Fibroblast of the aortic adventitia (primary cell): ENCODE measurements around the gene PLPP3. TPM values are rescaled to one million over a fixed set of nuclear protein-coding genes. Genes with fewer than 3 reads are reported as not detected.

Source experiments
- DNase-seq: peaks from one replicate; pipeline ENCODE4 v3.0.0-alpha.2; 2010; ENCODE audit warnings: low read depth
- H3K4me3 ChIP-seq: 2 replicates; pipeline ENCODE4 v1.5.1; 2011; ENCODE audit warnings: low read depth, mild to moderate bottlenecking, control low read depth, low read length, moderate library complexity
- CTCF ChIP-seq: IDR thresholded peaks from 2 replicates; pipeline ENCODE4 v1.5.1; 2011; ENCODE audit warnings: mild to moderate bottlenecking, low read length, control low read depth, inconsistent platforms; ENCODE audit not compliant: insufficient read depth
- total RNA-seq: library from RNA; depleted of rRNA; stranded (reverse); fragments of >200 nt; gene quantifications from 2 replicates; pipeline ENCODE4 v1.2.3, GENCODE V29; 2012; ENCODE audit warnings: low replicate concordance

PLPP3 gene
- total RNA-seq, 1 donor, result 270 TPM

GRCh38 chr1:56481140-56481694 is 98.1 kb downstream of the PLPP3 start:
- DNase-seq, result no peak
- H3K4me3 ChIP-seq, result no peak overlapping the region
- TF ChIP-seq CTCF, result no peak

- H3K4me3 ChIP-seq, result no peak overlapping the region
- no peak for DNase-seq
- TF ChIP-seq CTCF, result no peak
These were observed 100.6 kb downstream of the PLPP3 start for GRCh38 chr1:56478734-56479133.

GRCh38 chr1:56477164-56478111 is 101.9 kb downstream of the PLPP3 start:
- no peak for TF ChIP-seq CTCF
- H3K4me3 ChIP-seq, result peak overlapping the region; percentile 66
- peak; percentile 56 for DNase-seq

- no peak for TF ChIP-seq CTCF
- H3K4me3 ChIP-seq, result no peak overlapping the region
- peak; percentile 38 for DNase-seq
These were observed 105.6 kb downstream of the PLPP3 start for GRCh38 chr1:56473582-56474270.

- TF ChIP-seq CTCF, result no peak
- DNase-seq, result no peak
- H3K4me3 ChIP-seq, result no peak overlapping the region
These were observed 106.5 kb downstream of the PLPP3 start for GRCh38 chr1:56472860-56473259.

GRCh38 chr1:56469640-56470371 is 109.6 kb downstream of the PLPP3 start:
- DNase-seq, result peak; percentile 79
- H3K4me3 ChIP-seq, result no peak overlapping the region
- no peak for TF ChIP-seq CTCF
